Activated T-cell treated with anti-CD3 and anti-CD28 coated beads for 24 hours (primary cell): Measurements from ENCODE around the gene GLB1L2.
"Not testable (repeated sequence)": the region's sequence is repeated elsewhere in the genome, so short reads cannot be mapped to it uniquely, and the experiment has no call there.

Source experiments
- DNase-seq: peaks from one replicate; pipeline ENCODE4 v3.0.0-alpha.2; 2020; ENCODE audit warnings: low read depth

The GLB1L2 gene

DNA sequence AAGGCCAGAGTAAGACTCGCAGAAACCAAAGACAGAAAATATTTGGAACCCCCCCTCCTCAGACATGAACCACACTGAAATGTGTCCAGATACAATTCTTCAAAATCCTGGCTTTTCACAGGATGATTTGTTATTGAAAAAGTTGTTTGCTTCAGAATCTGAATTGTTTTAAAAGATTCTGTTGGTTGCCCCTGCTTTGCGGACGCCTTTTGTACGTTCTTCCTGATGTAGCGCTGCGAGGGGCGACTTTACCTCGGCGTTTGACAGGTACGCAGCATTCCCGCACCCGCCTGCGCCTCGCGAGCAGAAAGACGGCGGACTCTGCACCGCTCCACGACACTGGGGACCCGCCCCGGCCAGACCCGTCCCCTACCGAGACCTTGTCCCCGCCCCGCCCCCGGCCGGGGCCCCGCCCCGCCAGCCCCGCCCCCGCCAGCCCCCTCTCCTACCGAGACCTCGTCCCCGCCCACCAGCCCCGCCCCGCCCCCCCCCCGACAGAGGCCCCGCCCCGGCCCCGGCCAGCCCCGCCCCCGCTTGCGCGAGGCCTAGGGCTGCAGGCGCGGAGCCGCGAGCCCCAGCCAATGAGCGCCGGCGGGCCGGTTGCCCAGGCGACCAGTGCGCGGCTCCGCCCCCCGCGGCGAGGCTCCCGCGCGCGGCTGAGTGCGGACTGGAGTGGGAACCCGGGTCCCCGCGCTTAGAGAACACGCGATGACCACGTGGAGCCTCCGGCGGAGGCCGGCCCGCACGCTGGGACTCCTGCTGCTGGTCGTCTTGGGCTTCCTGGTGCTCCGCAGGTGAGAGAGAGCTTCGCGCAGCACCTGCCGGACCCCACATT, at the start of gene GLB1L2:
Gene GLB1L2, plus strand, starts transcription at position 635 of the 835 bp plus-strand sequence. Its CDS starts 74 bp downstream, at position 709.
- peak; percentile 69 for DNase-seq

GRCh38 chr11:134282121-134283045, 49.4 kb upstream of the GLB1L2 start:
- no peak for DNase-seq

GRCh38 chr11:134283461-134284230, 48.1 kb upstream of the GLB1L2 start:
- DNase-seq = no peak

DNA sequence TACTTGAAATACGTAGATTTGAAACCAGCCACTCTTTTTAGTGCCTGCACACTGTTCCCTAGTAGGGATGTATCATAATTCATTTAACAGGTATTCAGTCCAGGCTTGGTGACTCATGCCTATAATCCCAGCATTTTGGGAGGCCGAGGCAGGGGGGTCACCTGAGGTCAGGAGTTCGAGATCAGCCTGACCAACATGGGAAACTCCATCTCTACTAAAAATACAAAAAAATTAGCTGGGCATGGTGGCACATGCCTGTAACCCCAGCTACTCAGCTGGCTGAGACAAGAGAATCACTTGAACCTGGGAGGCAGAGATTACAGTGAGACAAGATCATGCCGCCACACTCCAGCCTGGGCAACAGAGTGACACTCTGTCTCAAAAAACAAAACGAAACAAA, 47.4 kb upstream of the GLB1L2 start:
- DNase-seq = not testable (repeated sequence)

DNA sequence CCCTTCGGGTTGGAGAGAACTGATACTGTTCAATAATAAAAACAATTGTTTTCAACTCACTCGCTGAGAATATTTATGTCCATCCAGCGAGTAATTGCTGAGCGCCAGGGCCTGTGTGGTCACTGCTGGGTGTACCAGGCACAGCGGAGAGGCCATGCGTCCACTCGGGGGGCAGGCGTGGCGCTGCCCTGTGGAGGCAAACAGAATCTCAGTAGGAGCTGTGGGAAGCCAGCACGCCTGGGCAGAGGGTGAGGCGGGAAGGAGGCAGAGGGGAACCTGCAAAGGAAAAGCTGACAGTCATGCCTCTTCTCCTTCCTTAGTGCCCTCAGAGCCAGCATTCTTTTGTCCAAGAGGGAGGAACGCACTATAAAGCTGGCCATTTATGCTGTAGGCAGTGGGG, 44.2 kb upstream of the GLB1L2 start:
- no peak for DNase-seq

DNA sequence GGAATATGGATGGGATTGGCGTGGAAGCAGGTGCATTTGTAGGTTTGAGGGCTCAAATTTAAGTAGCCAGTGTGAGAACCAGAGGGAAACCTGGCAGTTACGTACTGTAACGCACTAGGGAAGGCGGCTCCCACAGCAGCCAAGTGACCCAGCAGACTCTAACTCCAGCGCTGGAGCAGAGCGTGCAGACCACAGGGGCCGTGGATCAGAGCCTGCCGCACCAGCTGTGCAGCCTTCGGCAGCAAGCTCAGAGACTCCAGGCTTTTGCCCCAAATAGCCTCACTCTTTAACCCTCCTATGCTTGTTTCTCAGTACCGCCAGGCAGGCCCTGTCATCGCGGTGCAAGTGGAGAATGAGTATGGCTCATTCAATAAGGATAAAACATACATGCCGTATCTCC, 43.3 kb upstream of the GLB1L2 start:
- DNase-seq = no peak

DNA sequence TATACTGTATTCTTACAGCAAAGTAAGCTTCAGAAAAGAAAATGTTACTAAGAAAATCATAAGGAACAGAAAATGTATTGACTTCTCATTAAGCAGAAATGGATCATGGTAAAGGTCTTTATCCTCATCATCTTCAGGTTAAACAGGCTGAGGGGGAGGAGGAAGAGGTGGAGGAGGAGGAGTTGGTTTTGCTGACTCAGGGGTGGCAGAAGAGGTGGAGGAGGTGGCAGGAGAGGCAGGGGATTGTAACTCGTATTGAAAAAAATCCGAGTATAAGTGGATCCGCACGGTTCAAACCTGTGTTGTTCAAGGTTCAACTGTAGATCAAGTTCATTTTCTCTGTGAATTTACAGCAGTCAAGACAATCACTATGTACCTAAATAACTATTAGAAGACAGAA, 42.6 kb upstream of the GLB1L2 start:
- no peak for DNase-seq

GRCh38 chr11:134289789-134290188, 42.0 kb upstream of the GLB1L2 start:
- DNase-seq = no peak

DNA sequence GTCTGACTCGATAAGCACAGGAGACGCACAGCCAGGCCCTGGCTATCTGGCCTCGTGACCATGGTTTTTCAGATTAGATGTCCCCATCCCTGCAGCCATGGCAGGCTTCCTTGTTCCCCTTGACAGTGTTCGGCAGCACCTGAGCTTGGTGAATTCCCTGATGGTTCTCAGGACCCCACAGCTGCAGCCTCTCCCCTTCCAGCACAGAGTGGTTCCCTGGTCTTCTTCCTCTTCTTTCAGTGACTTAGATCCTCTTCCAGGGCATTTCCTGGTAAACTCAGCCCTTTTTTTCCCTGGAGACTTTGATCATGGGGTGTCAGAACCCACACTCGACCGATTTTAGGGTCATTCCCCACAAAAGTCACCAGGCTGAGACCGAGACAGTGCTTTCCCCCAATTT, 41.1 kb upstream of the GLB1L2 start:
- no peak for DNase-seq

- DNase-seq = no peak
These were observed 40.6 kb upstream of the GLB1L2 start for GRCh38 chr11:134291196-134291595.

DNA sequence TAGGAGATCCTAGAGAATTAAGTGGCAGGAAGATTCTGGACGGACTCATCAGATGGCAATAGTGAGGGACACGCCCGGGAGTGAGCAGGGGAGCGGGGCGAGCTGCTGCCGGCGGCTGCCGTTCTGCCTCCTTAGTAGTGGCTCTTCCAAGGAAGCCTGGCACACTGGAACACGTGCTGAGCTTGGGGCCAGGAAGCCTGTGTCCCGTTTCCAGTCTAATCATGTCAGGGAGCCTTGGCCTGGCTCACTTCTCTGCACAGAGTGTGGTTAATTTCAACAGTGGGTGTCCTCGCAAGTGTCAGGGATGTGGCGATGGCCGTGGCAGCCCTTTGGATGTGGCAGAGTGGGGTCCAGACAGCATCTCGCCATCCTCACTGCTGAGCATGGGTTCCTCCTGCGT, 39.1 kb upstream of the GLB1L2 start:
- no peak for DNase-seq

GRCh38 chr11:134293119-134294113, 38.4 kb upstream of the GLB1L2 start:
- DNase-seq = no peak

DNA sequence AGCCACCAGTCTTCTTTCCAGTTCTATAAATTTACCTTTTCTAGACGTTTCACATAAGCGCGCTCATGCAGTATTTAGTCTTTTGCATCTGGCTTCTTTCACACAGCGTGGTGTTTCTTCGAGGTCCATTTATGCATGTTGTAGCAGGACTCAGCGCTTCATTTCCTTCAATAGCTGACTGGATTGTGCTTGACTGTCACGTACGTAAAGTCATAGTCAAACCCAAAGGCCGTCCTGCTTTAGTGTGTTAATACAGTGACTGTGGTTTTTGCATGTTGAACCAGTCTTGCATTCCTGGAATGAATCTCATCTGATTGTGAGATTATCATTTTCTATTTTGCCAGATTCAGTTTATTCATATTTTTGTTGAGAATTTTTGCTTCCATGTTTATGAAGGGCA, 37.1 kb upstream of the GLB1L2 start:
- no peak for DNase-seq

- no peak for DNase-seq
These were observed 19.6 kb upstream of the GLB1L2 start for GRCh38 chr11:134312223-134312622.

GRCh38 chr11:134312807-134313206, 19.0 kb upstream of the GLB1L2 start:
- no peak for DNase-seq

DNA sequence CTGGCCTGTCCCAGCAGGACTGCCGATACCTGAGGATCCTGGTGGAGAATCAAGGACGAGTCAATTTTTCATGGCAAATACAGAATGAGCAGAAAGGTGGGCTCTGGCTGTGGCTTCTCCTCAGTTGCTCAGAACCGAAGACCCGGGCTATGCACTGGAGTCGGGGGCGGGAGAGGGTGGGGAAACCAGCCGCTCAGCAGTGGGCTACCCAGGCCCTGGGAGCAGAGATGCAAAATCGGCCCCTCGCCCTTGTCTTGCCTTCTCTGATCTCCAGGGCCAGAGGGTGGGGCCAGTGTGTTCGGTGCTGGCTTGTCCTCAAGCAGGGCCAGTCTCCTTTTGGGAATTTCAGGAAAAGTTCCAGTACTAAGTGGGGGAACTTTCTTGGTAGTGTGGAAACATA, 18.4 kb upstream of the GLB1L2 start:
- DNase-seq = no peak

DNA sequence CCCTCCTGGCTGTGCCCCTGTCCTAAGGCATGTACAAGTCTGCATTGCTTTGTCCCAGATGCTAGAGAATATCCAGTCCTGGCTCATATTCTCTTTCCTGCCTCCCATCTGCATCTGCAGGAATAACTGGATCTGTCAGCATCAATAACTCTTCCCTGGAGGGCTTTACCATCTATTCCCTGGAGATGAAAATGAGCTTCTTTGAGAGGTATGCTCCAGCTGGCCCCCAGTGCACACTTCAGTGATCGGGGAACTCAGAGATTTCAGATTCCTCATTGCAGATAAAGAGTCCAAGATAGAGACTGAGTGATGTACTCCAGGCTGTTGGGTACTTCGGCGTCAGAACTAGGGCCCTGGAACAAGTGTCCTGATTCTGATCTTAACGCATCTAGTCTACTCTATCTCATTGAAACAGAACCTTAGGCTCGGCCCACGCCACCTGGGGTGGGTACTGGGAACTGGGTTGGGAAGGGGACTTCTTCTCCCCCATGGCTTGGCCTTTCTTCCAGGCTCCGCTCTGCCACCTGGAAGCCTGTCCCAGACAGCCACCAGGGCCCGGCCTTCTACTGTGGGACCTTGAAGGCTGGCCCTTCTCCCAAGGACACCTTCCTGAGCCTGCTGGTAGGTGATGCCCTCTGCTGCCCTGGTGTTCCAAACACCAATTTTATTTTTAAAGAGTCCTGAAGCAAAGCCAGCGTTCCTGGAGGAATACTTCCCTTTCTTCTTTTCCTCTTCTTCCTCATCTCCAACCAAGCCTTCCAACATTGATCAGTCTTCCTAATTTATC, 17.8 kb upstream of the GLB1L2 start:
- no peak for DNase-seq

DNA sequence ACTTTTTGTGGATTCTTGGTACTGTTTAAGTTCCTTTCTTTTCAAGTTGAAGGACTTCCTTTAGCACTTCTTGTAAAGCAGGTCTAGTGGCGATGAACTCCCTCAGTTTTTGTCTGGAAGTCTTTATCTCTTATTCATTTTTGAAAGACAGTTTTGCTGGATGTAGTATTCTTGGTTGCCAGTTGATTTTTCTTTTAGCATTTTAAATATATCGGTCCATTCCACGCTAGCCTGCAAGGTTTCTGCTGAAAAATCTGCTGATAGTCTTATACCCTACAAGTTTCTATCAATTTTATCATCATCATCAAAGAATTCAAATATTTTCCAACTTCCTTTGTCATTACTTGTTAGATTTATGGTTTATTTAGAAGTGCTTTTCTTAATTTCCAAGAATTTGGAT, 14.7 kb upstream of the GLB1L2 start:
- DNase-seq = no peak

GRCh38 chr11:134321373-134321772, 10.4 kb upstream of the GLB1L2 start:
- DNase-seq = not testable (repeated sequence)

- DNase-seq = no peak
These were observed 9.2 kb upstream of the GLB1L2 start for GRCh38 chr11:134322553-134322952.
